HG03175 (cell line): ENCODE measurements around the gene HRG.
"Not testable (repeated sequence)": the region's sequence is repeated elsewhere in the genome, so short reads cannot be mapped to it uniquely, and the experiment has no call there.

Experiments used
- ATAC-seq: cut with Tn5 transposase; IDR thresholded peaks from one replicate; pipeline ENCODE4 v1.9.1; 2021; ENCODE audit warnings: mild to moderate bottlenecking, moderate library complexity; ENCODE audit not compliant: unreplicated experiment

HRG gene

GRCh38 chr3:186678604-186679003 is 12.8 kb downstream of the HRG start:
- ATAC-seq: no peak

DNA sequence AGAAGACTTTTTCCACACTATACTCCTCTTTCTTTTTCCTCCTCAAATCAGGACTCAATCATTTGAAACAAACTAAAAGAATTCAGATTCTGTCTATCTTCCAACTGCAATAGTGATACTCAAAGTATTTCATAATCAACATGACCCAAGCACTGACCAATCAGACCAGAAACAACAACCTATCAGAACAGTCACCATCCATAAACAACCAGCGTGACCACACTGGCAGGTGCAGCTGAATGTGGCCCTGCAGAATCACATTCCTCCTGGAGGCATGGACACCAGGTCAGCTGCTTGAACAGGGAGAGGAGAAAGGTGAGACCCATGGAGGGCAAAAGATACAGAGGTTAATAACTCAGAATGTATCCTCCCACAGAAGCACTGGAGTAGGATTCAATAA is 13.3 kb downstream of the HRG start:
- no peak for ATAC-seq

- no peak for ATAC-seq
These were observed 15.1 kb downstream of the HRG start for GRCh38 chr3:186680869-186681268.

DNA sequence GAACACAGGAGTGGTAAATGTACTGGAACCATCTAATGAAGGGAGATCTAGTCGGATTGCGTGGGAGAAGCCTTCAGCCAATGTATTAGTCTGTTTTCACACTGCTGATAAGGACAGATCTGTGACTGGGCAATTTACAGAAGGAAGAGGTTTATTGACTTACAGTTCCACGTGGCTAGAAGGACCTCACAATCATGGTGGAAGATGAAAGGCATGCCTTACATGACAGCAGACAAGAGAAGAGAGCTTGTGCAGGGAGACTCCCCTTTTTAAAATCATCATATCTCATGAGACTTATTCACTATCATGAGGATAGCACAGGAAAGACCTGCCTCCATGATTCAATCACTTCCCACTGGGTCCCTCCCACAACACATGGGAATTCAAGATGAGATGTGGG is 17.0 kb downstream of the HRG start:
- ATAC-seq: no peak

DNA sequence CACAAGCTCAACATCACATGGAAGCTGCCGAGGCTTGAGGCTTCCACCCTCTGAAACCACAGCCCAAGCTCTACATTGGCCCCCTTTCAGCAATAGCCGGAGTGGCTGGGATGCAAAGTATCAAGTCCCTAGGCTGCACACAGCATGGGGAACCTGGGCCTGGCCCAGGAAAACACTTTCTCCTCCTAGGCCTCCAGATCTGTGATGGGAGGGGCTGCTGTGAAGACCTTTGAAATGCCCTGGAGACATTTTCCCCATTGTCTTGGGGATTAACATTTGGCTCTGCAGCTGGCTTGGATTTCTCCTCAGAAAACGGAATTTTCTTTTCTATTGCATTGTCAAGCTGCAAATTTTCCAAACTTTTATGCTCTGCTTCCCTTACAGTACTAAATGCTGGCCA is 18.2 kb downstream of the HRG start:
- ATAC-seq: no peak

GRCh38 chr3:186686475-186686874 is 20.7 kb downstream of the HRG start:
- not testable (repeated sequence) for ATAC-seq

- no peak for ATAC-seq
These were observed 21.4 kb downstream of the HRG start for GRCh38 chr3:186687120-186687651.

DNA sequence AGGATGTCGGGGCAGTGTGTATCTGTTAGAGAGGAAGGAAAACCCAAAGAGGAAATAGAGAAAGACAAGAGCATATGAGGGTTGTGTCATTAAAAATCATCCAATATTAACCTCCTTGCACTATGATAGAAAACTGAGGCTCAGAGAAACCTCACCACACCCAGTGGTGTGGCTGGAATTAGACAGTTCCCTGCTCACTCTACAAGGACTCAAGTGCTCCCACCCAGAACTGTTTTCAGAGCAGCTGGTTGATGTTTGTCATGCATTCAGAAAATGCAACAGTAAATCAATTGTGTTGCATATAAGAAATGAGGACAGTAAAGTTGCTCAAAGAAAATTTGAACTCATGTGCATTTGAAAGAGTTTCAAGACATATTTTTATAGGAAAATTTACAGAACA is 24.5 kb downstream of the HRG start:
- ATAC-seq: not testable (repeated sequence)

DNA sequence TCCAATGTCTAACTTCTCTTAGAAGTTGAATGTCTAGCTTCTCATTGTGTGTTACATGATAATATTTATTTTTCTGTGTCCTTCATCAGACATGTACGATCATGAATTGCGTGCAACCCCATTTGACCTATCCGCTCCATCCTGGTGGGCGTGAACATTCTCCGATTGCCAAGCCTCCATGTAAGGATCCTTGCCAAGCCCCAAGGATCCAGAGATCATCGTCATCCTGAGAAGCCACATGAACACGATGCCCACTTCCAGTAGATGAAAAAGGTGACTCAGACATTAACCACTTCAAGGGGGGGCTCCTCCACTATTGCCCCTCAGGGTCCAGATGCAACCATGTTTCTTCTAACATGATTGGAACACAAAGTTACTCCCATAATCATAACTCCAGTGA is 25.9 kb downstream of the HRG start:
- no peak for ATAC-seq

GRCh38 chr3:186693843-186694242 is 28.0 kb downstream of the HRG start:
- no peak for ATAC-seq

GRCh38 chr3:186694288-186695032 is 28.6 kb downstream of the HRG start:
- ATAC-seq: no peak

DNA sequence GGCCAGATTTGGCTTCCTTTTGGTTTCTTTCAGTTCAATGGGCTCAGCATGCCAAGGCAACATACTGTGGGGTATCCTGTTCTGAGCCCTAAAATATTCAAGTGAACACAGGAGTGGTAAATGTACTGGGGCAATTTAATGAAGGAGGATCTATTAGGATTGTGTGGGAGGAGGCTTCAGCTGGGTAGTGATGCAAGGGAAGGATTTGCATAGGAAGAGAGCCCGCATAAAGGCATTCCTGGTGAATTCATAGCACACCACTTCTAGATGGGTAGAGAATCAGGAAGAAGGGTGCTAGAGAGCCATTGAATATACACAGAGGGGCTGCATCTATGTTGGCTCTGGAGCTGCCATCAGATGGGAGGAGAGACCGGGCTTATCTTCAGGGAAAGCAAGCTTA is 30.7 kb downstream of the HRG start:
- ATAC-seq: no peak

GRCh38 chr3:186697510-186697909 is 31.7 kb downstream of the HRG start:
- no peak for ATAC-seq

GRCh38 chr3:186700267-186700666 is 34.5 kb downstream of the HRG start:
- no peak for ATAC-seq

GRCh38 chr3:186702451-186702850 is 36.6 kb downstream of the HRG start:
- not testable (repeated sequence) for ATAC-seq

DNA sequence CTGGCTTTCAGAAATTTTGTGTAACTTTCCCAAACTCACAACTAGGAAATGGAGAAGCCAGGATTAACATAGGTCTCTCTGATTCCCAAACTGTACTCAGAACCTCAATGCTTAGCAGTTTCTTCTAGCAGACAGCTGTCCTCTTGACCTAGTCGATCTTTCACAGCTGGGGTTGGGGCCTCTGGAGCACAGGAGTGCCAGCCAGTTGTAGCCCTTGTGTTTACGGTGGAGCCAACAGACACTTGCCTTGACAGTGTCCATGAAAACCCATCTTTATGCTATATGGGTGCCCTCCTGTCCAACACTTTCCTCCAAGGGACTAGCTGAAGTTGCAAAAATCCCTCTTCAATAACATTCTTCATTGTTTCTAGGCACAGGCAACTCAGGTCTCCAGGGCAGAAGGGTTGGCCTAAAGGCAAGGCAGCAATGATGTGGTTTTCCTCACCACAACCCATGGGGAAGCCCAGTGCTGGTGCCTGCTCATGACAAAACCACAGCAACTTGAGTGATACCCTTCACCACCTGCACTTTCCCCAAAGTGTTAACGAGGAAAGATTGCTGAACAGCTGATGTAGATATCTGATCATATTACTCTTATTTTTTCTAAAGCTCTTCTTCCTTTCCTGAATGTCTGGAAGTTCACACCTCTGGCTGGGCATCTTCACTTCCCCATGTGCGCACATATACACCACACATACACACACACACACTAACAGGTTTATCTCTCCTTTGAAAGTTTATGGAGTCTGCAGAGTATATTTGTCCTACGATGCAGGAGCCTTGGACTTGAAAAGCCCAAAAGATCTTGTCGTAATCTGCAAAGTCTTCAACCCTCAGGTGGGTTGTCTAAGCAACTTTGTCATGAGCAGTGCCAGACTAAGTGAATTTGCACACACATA is 40.3 kb downstream of the HRG start:
- peak; percentile 75 for ATAC-seq

DNA sequence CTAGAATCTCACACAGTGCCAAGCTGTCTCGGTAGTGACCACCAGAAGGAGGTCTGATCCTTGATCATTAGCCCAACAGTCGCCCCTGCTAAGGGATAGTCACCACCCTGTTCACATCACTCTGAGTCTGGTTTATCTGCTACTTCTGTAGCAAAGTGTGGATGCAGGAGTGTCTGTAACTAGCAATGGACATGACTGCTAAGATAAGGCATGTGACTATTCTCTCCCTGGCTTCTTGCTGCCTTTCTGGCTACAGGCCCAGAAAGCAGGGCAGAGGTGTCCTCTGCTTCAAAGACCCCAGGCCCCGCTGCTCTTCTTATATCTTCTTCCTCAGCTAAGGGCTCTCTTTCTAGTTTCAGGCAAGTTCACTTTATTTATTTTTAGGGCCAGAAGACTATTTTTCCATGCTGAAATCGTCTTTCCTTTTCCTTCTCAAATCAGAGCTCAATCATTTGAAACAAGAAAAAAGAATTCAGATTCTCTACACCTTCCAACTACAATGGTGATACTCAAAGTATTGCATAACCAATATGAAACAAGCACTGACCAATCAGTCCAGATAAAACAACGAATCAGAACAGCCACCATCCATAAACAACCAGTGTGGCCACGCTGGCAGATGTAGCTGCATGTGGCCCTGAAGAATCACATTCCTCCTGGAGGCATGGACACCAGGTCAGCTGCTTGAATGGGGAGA is 43.3 kb downstream of the HRG start:
- no peak for ATAC-seq

GRCh38 chr3:186710694-186711093 is 44.9 kb downstream of the HRG start:
- ATAC-seq: not testable (repeated sequence)

- no peak for ATAC-seq
These were observed 47.7 kb downstream of the HRG start for GRCh38 chr3:186713499-186713898.

DNA sequence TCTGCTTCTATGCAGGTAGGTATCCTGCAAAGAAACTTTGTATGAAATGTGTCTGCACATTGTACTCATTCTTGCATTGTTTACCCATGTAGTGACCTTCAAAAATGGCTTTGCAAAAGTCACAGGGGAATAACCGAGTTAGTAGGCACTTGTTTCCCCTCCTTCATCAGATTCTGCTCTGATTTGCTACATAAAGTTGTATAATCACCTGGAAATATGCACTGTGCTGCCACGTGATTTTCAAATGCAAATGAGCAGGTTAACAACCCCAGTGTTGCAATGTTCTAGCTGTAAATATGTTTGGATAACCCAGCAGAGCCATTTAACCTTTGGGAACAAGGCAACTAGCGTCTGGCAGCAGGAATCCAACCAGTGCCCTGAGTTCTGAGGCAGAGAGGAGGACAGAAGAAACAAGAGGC is 51.2 kb downstream of the HRG start, which contains the start of gene KNG1:
Gene KNG1 (plus strand): TSS at position 321 of the 419 bp plus-strand sequence. CDS start 184 bp downstream, outside the sequence.
- ATAC-seq: no peak
